ENCODE results near the gene WASHC2A. TPM values are rescaled to one million over a fixed set of nuclear protein-coding genes. Genes with fewer than 3 reads are reported as not detected.
"Not testable (repeated sequence)": the region's sequence is repeated elsewhere in the genome, so short reads cannot be mapped to it uniquely, and the experiment has no call there.

WASHC2A gene, protein sequence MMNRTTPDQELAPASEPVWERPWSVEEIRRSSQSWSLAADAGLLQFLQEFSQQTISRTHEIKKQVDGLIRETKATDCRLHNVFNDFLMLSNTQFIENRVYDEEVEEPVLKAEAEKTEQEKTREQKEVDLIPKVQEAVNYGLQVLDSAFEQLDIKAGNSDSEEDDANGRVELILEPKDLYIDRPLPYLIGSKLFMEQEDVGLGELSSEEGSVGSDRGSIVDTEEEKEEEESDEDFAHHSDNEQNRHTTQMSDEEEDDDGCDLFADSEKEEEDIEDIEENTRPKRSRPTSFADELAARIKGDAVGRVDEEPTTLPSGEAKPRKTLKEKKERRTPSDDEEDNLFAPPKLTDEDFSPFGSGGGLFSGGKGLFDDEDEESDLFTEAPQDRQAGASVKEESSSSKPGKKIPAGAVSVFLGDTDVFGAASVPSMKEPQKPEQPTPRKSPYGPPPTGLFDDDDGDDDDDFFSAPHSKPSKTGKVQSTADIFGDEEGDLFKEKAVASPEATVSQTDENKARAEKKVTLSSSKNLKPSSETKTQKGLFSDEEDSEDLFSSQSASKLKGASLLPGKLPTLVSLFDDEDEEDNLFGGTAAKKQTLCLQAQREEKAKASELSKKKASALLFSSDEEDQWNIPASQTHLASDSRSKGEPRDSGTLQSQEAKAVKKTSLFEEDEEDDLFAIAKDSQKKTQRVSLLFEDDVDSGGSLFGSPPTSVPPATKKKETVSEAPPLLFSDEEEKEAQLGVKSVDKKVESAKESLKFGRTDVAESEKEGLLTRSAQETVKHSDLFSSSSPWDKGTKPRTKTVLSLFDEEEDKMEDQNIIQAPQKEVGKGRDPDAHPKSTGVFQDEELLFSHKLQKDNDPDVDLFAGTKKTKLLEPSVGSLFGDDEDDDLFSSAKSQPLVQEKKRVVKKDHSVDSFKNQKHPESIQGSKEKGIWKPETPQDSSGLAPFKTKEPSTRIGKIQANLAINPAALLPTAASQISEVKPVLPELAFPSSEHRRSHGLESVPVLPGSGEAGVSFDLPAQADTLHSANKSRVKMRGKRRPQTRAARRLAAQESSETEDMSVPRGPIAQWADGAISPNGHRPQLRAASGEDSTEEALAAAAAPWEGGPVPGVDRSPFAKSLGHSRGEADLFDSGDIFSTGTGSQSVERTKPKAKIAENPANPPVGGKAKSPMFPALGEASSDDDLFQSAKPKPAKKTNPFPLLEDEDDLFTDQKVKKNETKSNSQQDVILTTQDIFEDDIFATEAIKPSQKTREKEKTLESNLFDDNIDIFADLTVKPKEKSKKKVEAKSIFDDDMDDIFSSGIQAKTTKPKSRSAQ (N-terminal part only)
- total RNA-seq (10 to 100 TPM; 26.7 to 38.5 (median 33.1) TPM), polyA plus RNA-seq (10 to 100 TPM; 19.8 to 40.9 (median 22.0) TPM)

DNA sequence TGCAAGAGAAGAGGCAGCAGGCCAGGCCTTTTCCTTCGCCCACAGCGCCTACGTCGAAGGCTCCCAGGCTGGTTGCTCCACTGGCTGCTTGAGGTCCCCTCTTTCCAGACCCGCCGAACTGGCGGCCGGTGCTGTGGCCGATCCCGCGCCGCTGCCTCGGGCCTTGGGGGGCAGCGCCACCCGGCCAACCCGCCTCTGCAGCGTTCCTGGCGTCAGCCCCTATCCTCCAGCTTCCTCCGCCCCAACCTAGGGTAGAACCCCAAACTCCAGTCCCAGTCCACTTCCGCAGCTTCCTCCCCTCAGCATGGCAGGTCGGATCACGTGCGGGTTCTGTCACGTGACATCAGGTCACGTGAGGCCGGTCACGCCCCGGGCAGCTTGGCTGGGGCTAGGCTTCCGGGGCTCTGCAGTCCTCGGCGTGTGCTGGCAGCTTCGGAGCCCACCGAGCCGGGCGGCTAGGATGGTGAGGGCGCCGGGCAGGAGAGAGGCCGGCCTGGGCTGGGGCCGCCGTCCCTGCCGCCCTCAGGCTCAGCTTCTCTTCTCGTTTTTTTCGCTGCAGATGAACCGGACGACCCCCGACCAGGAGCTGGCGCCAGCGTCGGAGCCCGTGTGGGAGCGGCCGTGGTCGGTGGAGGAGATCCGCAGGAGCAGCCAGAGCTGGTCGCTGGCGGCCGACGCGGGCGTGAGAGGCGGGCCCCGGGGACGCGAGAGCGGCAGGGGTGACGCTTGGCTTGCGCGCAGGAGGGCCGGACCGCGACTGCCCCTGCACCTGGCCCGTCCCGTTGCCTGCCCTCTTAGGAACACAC is at the start of gene WASHC2A:
WASHC2A (plus strand) TSS at position 409 of the 806 bp plus-strand sequence; CDS start at position 461, 52 bp downstream.
- H3K36me3 ChIP-seq; intact Hi-C loops (cut with DNase I); H3K9me3 ChIP-seq; H3K27me3 ChIP-seq: not testable (repeated sequence)
- WGBS, 2 donors = 0 to 1% methylated on average over 55 to 59 of the region's 73 CpGs
- Histone ChIP-seq H3K4me3 (peak within 1 kb of the TSS; percentile 58 to 89 (median 74)), H3K27ac (peak within 1 kb of the TSS; percentile 66 to 79 (median 77)), H3K4me1 (peaks cover 0 to 11% (median 0%) of the 10 kb centered on the region in 4 donors)
- peak in 2 of 4 donors; percentile 62 to 78 for TF ChIP-seq POLR2AphosphoS5 (IDR thresholded peaks at IDR 0.05)
- peak; percentile 98 for DNase-seq

DNA sequence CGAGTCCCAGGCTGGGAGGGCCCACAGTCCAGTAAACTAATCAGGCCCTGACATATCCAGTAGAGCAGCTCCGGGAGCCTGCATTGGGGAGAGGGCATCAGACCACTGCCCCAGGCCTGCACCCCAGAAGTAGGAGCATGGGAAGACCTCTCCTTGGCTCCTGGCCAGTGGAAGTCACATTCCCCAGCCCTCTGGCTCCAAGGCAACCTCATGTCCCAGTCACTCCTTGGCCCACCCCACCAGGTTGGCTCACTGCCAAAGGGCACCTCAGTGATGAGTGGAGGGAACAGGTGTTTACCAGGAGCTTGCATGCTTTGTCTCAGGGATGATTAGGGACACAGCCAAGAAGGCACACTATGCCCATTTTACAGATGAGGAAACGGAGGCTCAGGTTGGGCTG is 48.5 kb upstream of the WASHC2A start:
- intact Hi-C loops (cut with DNase I); H3K4me3 ChIP-seq; H3K27ac ChIP-seq; DNase-seq; H3K9me3 ChIP-seq; H3K4me1 ChIP-seq; H3K27me3 ChIP-seq; H3K36me3 ChIP-seq: not testable (repeated sequence)
- WGBS, 2 donors = 87 to 90% methylated on average over 3 of the region's 3 CpGs

DNA sequence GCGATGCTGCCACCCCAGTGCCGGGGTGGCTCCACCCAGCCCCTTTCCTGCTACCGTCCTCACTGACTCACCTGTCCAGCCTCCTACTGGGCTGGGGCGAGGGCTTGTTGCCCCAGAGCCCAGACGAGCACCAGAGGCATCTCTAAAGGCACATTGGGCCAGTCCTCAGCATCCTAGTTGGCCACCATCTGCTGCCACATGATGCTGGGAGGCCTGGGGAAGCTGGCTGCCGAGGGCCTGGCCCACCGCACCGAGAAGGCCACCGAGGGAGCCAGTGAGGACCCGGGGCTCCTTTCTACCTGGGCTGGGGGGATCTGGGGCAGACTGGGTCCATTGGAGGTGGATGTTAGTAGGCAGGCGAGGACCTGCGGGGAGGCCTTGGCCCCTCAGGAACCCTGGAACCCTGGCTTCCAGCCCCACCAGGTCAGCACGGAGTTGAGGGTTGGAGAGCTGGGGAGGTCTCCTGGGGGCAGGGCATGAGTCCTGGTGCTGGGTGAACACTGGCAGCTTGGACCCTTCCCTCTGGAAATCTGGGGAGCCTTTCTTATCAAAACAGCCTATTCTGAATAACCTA is 47.2 kb upstream of the WASHC2A start:
- H3K9me3 ChIP-seq = not testable (repeated sequence)

DNA sequence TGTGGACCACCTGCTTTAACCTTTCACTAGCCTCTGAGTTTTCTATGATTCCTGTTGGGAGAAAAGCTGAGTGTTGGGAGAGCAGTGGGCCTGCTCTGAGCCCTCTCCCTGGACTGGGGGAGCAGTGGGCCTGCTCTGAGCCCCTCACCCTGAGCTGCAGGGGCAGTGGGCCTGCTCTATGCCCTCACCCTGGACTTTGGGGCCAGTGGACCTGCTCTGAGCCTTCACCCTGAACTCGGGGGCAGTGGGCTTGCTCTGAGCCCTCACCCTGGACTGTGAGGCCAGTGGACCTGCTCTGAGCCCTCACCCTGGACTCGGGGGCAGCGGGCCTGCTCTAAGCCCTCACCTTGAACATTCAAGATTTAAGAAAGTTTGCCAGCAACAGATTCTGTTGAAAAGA is 46.1 kb upstream of the WASHC2A start:
- Histone ChIP-seq H3K4me1 (no peaks in the 10 kb centered on the region), H3K9me3 (no peaks in the 10 kb centered on the region), H3K27ac (no peak overlapping the region), H3K27me3 (peaks cover 0 to 12% (median 0%) of the 10 kb centered on the region in 3 donors), H3K36me3 (no peaks in the 10 kb centered on the region), H3K4me3 (no peak overlapping the region)
- DNase-seq = no peak
- intact Hi-C loops (cut with DNase I) = no loop called here
- TF ChIP-seq POLR2A (IDR thresholded peaks at IDR 0.05) (no peak), EP300 (IDR thresholded peaks at IDR 0.05) (no peak), POLR2AphosphoS5 (IDR thresholded peaks at IDR 0.05) (no peak)
- TF ChIP-seq, protein P1, sequence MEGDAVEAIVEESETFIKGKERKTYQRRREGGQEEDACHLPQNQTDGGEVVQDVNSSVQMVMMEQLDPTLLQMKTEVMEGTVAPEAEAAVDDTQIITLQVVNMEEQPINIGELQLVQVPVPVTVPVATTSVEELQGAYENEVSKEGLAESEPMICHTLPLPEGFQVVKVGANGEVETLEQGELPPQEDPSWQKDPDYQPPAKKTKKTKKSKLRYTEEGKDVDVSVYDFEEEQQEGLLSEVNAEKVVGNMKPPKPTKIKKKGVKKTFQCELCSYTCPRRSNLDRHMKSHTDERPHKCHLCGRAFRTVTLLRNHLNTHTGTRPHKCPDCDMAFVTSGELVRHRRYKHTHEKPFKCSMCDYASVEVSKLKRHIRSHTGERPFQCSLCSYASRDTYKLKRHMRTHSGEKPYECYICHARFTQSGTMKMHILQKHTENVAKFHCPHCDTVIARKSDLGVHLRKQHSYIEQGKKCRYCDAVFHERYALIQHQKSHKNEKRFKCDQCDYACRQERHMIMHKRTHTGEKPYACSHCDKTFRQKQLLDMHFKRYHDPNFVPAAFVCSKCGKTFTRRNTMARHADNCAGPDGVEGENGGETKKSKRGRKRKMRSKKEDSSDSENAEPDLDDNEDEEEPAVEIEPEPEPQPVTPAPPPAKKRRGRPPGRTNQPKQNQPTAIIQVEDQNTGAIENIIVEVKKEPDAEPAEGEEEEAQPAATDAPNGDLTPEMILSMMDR (IDR thresholded peaks at IDR 0.05) = no peak
- WGBS, 2 donors = 85 to 88% methylated on average over 3 of the region's 3 CpGs

More for the DNA sequence above, 47.2 kb upstream of the WASHC2A start:
- H3K27me3 ChIP-seq; H3K4me1 ChIP-seq; H3K27ac ChIP-seq; H3K36me3 ChIP-seq; intact Hi-C loops (cut with DNase I); H3K4me3 ChIP-seq; DNase-seq: not testable (repeated sequence)
- WGBS, 2 donors = 89 to 90% methylated on average over 13 of the region's 13 CpGs

DNA sequence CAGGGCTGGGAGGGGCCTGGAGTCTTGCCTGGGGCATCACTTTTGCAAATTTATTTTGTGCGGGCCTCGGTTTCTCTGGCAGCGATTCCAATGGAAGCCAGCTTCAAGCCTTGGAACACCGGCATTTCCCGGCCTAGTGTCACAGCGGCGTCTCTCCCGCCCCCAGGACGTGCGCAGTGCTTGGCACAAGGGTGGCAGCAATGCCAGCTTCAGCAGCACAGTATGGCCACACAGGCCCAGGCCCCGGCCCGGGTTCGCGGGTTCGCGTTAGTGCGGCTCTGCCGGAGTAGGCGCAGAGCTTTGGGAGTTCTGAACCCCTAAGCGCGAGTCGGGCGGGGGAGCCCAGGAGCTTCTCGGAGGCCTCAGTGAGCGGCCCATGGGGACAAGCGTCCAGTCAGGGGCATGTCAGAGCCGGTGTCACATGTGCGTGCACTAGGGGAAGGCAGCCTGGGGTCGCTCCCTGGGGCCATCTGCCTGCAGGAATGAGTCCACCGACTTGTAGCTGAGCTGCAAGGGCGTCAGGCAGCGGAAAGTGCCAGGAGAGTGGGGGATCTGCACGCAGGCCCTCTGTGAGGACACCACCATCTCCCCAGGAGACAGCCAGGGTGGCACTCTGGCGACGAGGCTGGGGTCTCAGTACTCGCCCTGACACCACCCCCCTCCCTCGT is 42.9 kb upstream of the WASHC2A start:
- intact Hi-C loops (cut with DNase I); H3K4me1 ChIP-seq; H3K36me3 ChIP-seq; H3K4me3 ChIP-seq; H3K27ac ChIP-seq; H3K9me3 ChIP-seq; DNase-seq: not testable (repeated sequence)
- 40 to 43% methylated on average over 30 to 31 of the region's 37 CpGs for WGBS, 2 donors
- peaks cover 0 to 16% (median 0%) of the 10 kb centered on the region in 3 donors for H3K27me3 ChIP-seq
